Naive B cell (primary cell): ENCODE measurements around the gene NPAS4. TPM values are rescaled to one million over a fixed set of nuclear protein-coding genes. Genes with fewer than 3 reads are reported as not detected.

Source experiments
- ATAC-seq, 2 donors: fragments of 150-1000 bp; cut with Tn5 transposase; 2 replicates each; pipeline ENCODE4 v1.10.0; 2021; ENCODE audit warnings: low read depth in 2 of 2, mild to moderate bottlenecking in 2 of 2, moderate library complexity in 2 of 2
- DNase-seq: peaks from one replicate; pipeline ENCODE4 v3.0.0; 2022
- H3K27ac Mint-ChIP-seq, 6 donors: one replicate each; pipeline ENCODE4 v1.8.0; 2020 to 2022; ENCODE audit warnings: mild to moderate bottlenecking in 6 of 6, mixed read lengths in 6 of 6, moderate library complexity in 5 of 6, inconsistent platforms in 2 of 6
- H3K27me3 Mint-ChIP-seq, 3 donors: one replicate each; pipeline ENCODE4 v1.8.0; 2021 to 2022; ENCODE audit warnings: mixed read lengths in 3 of 3, mild to moderate bottlenecking in 1 of 3
- H3K36me3 Mint-ChIP-seq, 2 donors: one replicate each; pipeline ENCODE4 v1.8.0; 2020 to 2022; ENCODE audit warnings: mixed read lengths in 2 of 2, inconsistent platforms in 1 of 2, mild to moderate bottlenecking in 1 of 2
- H3K4me1 Mint-ChIP-seq, 3 donors: one replicate each; pipeline ENCODE4 v1.8.0; 2020 to 2022; ENCODE audit warnings: mixed read lengths in 3 of 3, inconsistent platforms in 1 of 3, mild to moderate bottlenecking in 1 of 3, moderate library complexity in 1 of 3
- H3K4me3 Mint-ChIP-seq, 8 donors: one replicate each; pipeline ENCODE4 v1.8.0; 2020 to 2022; ENCODE audit warnings: mild to moderate bottlenecking in 8 of 8, mixed read lengths in 8 of 8, moderate library complexity in 8 of 8, inconsistent platforms in 2 of 8
- H3K9me3 Mint-ChIP-seq, 7 donors: one replicate each; pipeline ENCODE4 v1.8.0; 2020 to 2022; ENCODE audit warnings: mixed read lengths in 7 of 7, mild to moderate bottlenecking in 5 of 7, inconsistent platforms in 2 of 7, moderate library complexity in 1 of 7
- polyA plus RNA-seq, 6 donors: library from polyadenylated mRNA; unstranded; fragments of 300-500 nt; fragmentation: Illumina TruSeq; gene quantifications; one replicate each; pipeline ENCODE4 v1.2.3, GENCODE V29; 2021; ENCODE audit warnings: low read depth in 6 of 6

The NPAS4 gene
- polyA plus RNA-seq, 6 donors from 2014 or later = not detected

GRCh38 chr11:66408488-66409214 is 12.2 kb upstream of the NPAS4 start:
- DNase-seq = peak; percentile 88
- H3K4me1 Mint-ChIP-seq = peaks cover 3 to 6% (median 4%) of the 10 kb centered on the region in 3 donors
- peak overlapping the region; percentile 27 to 89 (median 83) for H3K4me3 Mint-ChIP-seq
- no peaks in the 10 kb centered on the region for H3K36me3 Mint-ChIP-seq
- H3K9me3 Mint-ChIP-seq = no peaks in the 10 kb centered on the region
- peaks cover 34 to 73% (median 58%) of the 10 kb centered on the region in 3 donors for H3K27me3 Mint-ChIP-seq
- ATAC-seq = peak; percentile 79 to 82
- peak overlapping the region in 5 of 6 donors; percentile 11 to 87 (median 27) for H3K27ac Mint-ChIP-seq

- Mint-ChIP-seq H3K27me3 (peaks cover 39 to 76% (median 63%) of the 10 kb centered on the region in 3 donors), H3K27ac (no peak overlapping the region), H3K9me3 (no peaks in the 10 kb centered on the region), H3K4me1 (peaks cover 3 to 6% (median 4%) of the 10 kb centered on the region in 3 donors), H3K4me3 (no peak overlapping the region), H3K36me3 (no peaks in the 10 kb centered on the region)
- ATAC-seq (no peak), DNase-seq (no peak)
These were observed 11.6 kb upstream of the NPAS4 start for GRCh38 chr11:66409226-66409625.

- no peak for DNase-seq
- H3K27ac Mint-ChIP-seq = no peak overlapping the region
- peaks cover 46 to 76% (median 67%) of the 10 kb centered on the region in 3 donors for H3K27me3 Mint-ChIP-seq
- no peak overlapping the region for H3K4me3 Mint-ChIP-seq
- no peaks in the 10 kb centered on the region for H3K36me3 Mint-ChIP-seq
- H3K4me1 Mint-ChIP-seq = peaks cover 3 to 6% (median 4%) of the 10 kb centered on the region in 3 donors
- no peak for ATAC-seq
- peaks cover 0 to 2% (median 0%) of the 10 kb centered on the region in 7 donors for H3K9me3 Mint-ChIP-seq
These were observed 10.6 kb upstream of the NPAS4 start for GRCh38 chr11:66410191-66410590.

- Mint-ChIP-seq H3K27ac (peak overlapping the region in 1 of 6 donors; percentile 20), H3K4me1 (peaks cover 3 to 6% (median 4%) of the 10 kb centered on the region in 3 donors), H3K27me3 (peaks cover 50 to 76% (median 67%) of the 10 kb centered on the region in 3 donors), H3K36me3 (no peaks in the 10 kb centered on the region), H3K4me3 (peak overlapping the region in 1 of 8 donors; percentile 66), H3K9me3 (peaks cover 0 to 2% (median 0%) of the 10 kb centered on the region in 7 donors)
- no peak for ATAC-seq
- DNase-seq = no peak
These were observed 9.5 kb upstream of the NPAS4 start for GRCh38 chr11:66411323-66411722.

- Mint-ChIP-seq H3K4me3 (no peak overlapping the region), H3K27ac (no peak overlapping the region), H3K36me3 (no peaks in the 10 kb centered on the region), H3K4me1 (peaks cover 3 to 6% (median 4%) of the 10 kb centered on the region in 3 donors), H3K9me3 (peaks cover 0 to 2% (median 0%) of the 10 kb centered on the region in 7 donors), H3K27me3 (peaks cover 53 to 78% (median 68%) of the 10 kb centered on the region in 3 donors)
- ATAC-seq (no peak), DNase-seq (no peak)
These were observed 8.7 kb upstream of the NPAS4 start for GRCh38 chr11:66412110-66412509.

- Mint-ChIP-seq H3K27ac (no peak overlapping the region), H3K27me3 (peaks cover 63 to 88% (median 79%) of the 10 kb centered on the region in 3 donors), H3K4me1 (peaks cover 3 to 6% (median 4%) of the 10 kb centered on the region in 3 donors), H3K36me3 (peaks cover 0 to 7% of the 10 kb centered on the region in 2 donors), H3K4me3 (no peak overlapping the region), H3K9me3 (peaks cover 0 to 5% (median 0%) of the 10 kb centered on the region in 7 donors)
- DNase-seq = no peak
- ATAC-seq = no peak
These were observed 7.7 kb upstream of the NPAS4 start for GRCh38 chr11:66413167-66413566.

- H3K27ac Mint-ChIP-seq = no peak overlapping the region
- peaks cover 0 to 10% (median 1%) of the 10 kb centered on the region in 7 donors for H3K9me3 Mint-ChIP-seq
These were observed 6.5 kb upstream of the NPAS4 start for GRCh38 chr11:66414120-66414934.

GRCh38 chr11:66415423-66415822 is 5.4 kb upstream of the NPAS4 start:
- Mint-ChIP-seq H3K36me3 (peaks cover 0 to 20% of the 10 kb centered on the region in 2 donors), H3K9me3 (peaks cover 0 to 10% (median 2%) of the 10 kb centered on the region in 7 donors), H3K27me3 (peaks cover 68 to 91% (median 88%) of the 10 kb centered on the region in 3 donors), H3K4me1 (peaks cover 3 to 13% (median 5%) of the 10 kb centered on the region in 3 donors), H3K4me3 (no peak overlapping the region), H3K27ac (no peak overlapping the region)
- DNase-seq (no peak), ATAC-seq (no peak)

More at GRCh38 chr11:66414120-66414934, 6.5 kb upstream of the NPAS4 start:
- peak overlapping the region in 1 of 8 donors; percentile 72 for H3K4me3 Mint-ChIP-seq
- peaks cover 2 to 10% (median 2%) of the 10 kb centered on the region in 3 donors for H3K4me1 Mint-ChIP-seq
- no peak for ATAC-seq
- H3K36me3 Mint-ChIP-seq = peaks cover 0 to 17% of the 10 kb centered on the region in 2 donors
- no peak for DNase-seq
- peaks cover 67 to 93% (median 90%) of the 10 kb centered on the region in 3 donors for H3K27me3 Mint-ChIP-seq

GRCh38 chr11:66417000-66417399 is 3.8 kb upstream of the NPAS4 start:
- Mint-ChIP-seq H3K9me3 (peaks cover 0 to 10% (median 2%) of the 10 kb centered on the region in 7 donors), H3K27me3 (peaks cover 65 to 77% (median 76%) of the 10 kb centered on the region in 3 donors), H3K4me1 (peaks cover 3 to 16% (median 5%) of the 10 kb centered on the region in 3 donors), H3K27ac (no peak overlapping the region), H3K36me3 (peaks cover 0 to 20% of the 10 kb centered on the region in 2 donors), H3K4me3 (peak overlapping the region in 1 of 8 donors; percentile 52)
- DNase-seq = no peak
- no peak for ATAC-seq

GRCh38 chr11:66418168-66418985 is 2.5 kb upstream of the NPAS4 start:
- Mint-ChIP-seq H3K36me3 (peaks cover 0 to 20% of the 10 kb centered on the region in 2 donors), H3K4me3 (no peak overlapping the region), H3K4me1 (peaks cover 3 to 19% (median 5%) of the 10 kb centered on the region in 3 donors), H3K27me3 (peaks cover 60 to 65% (median 64%) of the 10 kb centered on the region in 3 donors), H3K27ac (peak overlapping the region in 3 of 6 donors; percentile 30 to 94 (median 62)), H3K9me3 (peaks cover 0 to 10% (median 2%) of the 10 kb centered on the region in 7 donors)
- ATAC-seq (no peak), DNase-seq (no peak)

GRCh38 chr11:66418986-66419308 is 1.9 kb upstream of the NPAS4 start:
- H3K36me3 Mint-ChIP-seq = peaks cover 0 to 20% of the 10 kb centered on the region in 2 donors
- H3K9me3 Mint-ChIP-seq = peaks cover 0 to 10% (median 2%) of the 10 kb centered on the region in 7 donors
- H3K27ac Mint-ChIP-seq = peak overlapping the region in 3 of 6 donors; percentile 30 to 94 (median 62)
- ATAC-seq (no peak), DNase-seq (no peak)
- peaks cover 58 to 59% (median 58%) of the 10 kb centered on the region in 3 donors for H3K27me3 Mint-ChIP-seq
- H3K4me3 Mint-ChIP-seq = no peak overlapping the region
- peaks cover 3 to 19% (median 5%) of the 10 kb centered on the region in 3 donors for H3K4me1 Mint-ChIP-seq

- H3K4me3 Mint-ChIP-seq = peak overlapping the region in 1 of 8 donors; percentile 65
- peaks cover 49 to 50% (median 50%) of the 10 kb centered on the region in 3 donors for H3K27me3 Mint-ChIP-seq
- DNase-seq (no peak), ATAC-seq (no peak)
- H3K27ac Mint-ChIP-seq = peak overlapping the region in 1 of 6 donors; percentile 97
- peaks cover 0 to 20% of the 10 kb centered on the region in 2 donors for H3K36me3 Mint-ChIP-seq
- H3K9me3 Mint-ChIP-seq = peaks cover 0 to 10% (median 2%) of the 10 kb centered on the region in 7 donors
- H3K4me1 Mint-ChIP-seq = peaks cover 3 to 19% (median 5%) of the 10 kb centered on the region in 3 donors
These were observed 1.0 kb upstream of the NPAS4 start for GRCh38 chr11:66419825-66420224.
